Endothelial cell of umbilical vein (primary cell): Measurements from ENCODE around the gene NEK4. TPM values are rescaled to one million over a fixed set of nuclear protein-coding genes. Genes with fewer than 3 reads are reported as not detected.

Source experiments
- BruUV-seq: library from RNA; stranded (reverse); fragments of 400-500 nt; replicated peaks from 2 replicates; lab custom pipeline; 2021; lab: Mats Ljungman, UMichigan
- CTCF ChIA-PET: fragments of 300-600, 350-600 bp; sonication (Branson Sonifier 250); formaldehyde crosslinking; loops from one replicate; lab custom pipeline; 2021; ENCODE audit warnings: antibody characterized with exemption, inconsistent platforms; lab: Charles Lee
- POLR2A ChIA-PET: fragments of 300-600, 350-600 bp; sonication (Branson Sonifier 250); formaldehyde crosslinking; loops from one replicate; lab custom pipeline; 2021; ENCODE audit warnings: antibody characterized with exemption, inconsistent platforms; lab: Charles Lee
- DNase-seq: peaks from one replicate; pipeline ENCODE4 v3.0.0-alpha.2; 2011; ENCODE audit warnings: low read depth, low spot score
- FAIRE-seq: peaks from 2 replicates; lab custom pipeline; 2011; peaks lifted over from hg19 to GRCh38; lab: Jason Lieb, UNC
- H2AFZ ChIP-seq: 2 replicates; pipeline ENCODE4 v1.6.0; 2012; ENCODE audit warnings: low read depth, low read length, control low read depth, inconsistent platforms
- H3K27ac ChIP-seq: 2 replicates; pipeline ENCODE4 v1.5.1; 2011; ENCODE audit warnings: low read depth, mild to moderate bottlenecking, control low read depth, low read length, moderate library complexity; ENCODE audit not compliant: insufficient read depth
- H3K27me3 ChIP-seq, 2 experiments: 2 replicates each; pipeline versions ENCODE4 v1.6.0 to v1.6.1; 2011; ENCODE audit warnings: low read length in 2 of 2, mixed read lengths in 1 of 2; ENCODE audit not compliant: control insufficient read depth in 2 of 2, insufficient read depth in 2 of 2
- H3K36me3 ChIP-seq, 2 experiments: 2 replicates in 1 of 2; 3 replicates in 1 of 2; pipeline ENCODE4 v1.5.1; 2011; ENCODE audit warnings: low read length in 2 of 2, mild to moderate bottlenecking in 1 of 2, moderate library complexity in 1 of 2; ENCODE audit not compliant: control insufficient read depth in 2 of 2, insufficient read depth in 2 of 2; ENCODE audit errors: extremely low read depth in 1 of 2
- H3K4me1 ChIP-seq: 3 replicates; pipeline ENCODE4 v1.5.1; 2011; ENCODE audit warnings: mild to moderate bottlenecking, low read length; ENCODE audit not compliant: control insufficient read depth, insufficient read depth; ENCODE audit errors: extremely low read depth
- H3K4me2 ChIP-seq: 2 replicates; pipeline ENCODE4 v1.6.1; 2011; ENCODE audit warnings: low read length, control low read depth, mixed read lengths; ENCODE audit not compliant: insufficient read depth
- H3K4me3 ChIP-seq, 3 experiments: fragments of 200-600 bp in 1 of 3; sonication (generic), shearing (Covaris generic) in 1 of 3; replicated peaks in 1 of 3; 2 replicates each; pipeline ENCODE4 v1.5.1; 2011 to 2016; ENCODE audit warnings: control low read depth in 3 of 3, low read length in 3 of 3, mild to moderate bottlenecking in 2 of 3, inconsistent platforms in 1 of 3, low read depth in 1 of 3, moderate library complexity in 1 of 3; ENCODE audit not compliant: insufficient read depth in 1 of 3
- H3K79me2 ChIP-seq: 2 replicates; pipeline ENCODE4 v1.6.0; 2012; ENCODE audit warnings: low read length, inconsistent platforms; ENCODE audit not compliant: control insufficient read depth, insufficient read depth
- H3K9ac ChIP-seq: replicated peaks from 2 replicates; pipeline ENCODE3; 2011; ENCODE audit warnings: low read length, control low read depth; ENCODE audit not compliant: insufficient read depth; ENCODE audit errors: extremely low read depth
- H3K9me1 ChIP-seq: replicated peaks from 3 replicates; pipeline ENCODE4 v1.6.0; 2011; ENCODE audit warnings: mild to moderate bottlenecking, low read length; ENCODE audit not compliant: control insufficient read depth, insufficient read depth; ENCODE audit errors: extremely low read depth
- H3K9me3 ChIP-seq: replicated peaks from 2 replicates; pipeline ENCODE4 v1.5.1; 2012; ENCODE audit warnings: low read length, inconsistent platforms; ENCODE audit not compliant: control insufficient read depth, insufficient read depth
- H4K20me1 ChIP-seq: replicated peaks from 2 replicates; pipeline ENCODE3; 2011; ENCODE audit warnings: mild to moderate bottlenecking, low read length; ENCODE audit not compliant: control insufficient read depth, insufficient read depth; ENCODE audit errors: extremely low read depth
- CTCF ChIP-seq, 2 donors: IDR thresholded peaks; 1 replicate in 1 of 2; 2 replicates in 1 of 2; pipeline ENCODE4 v1.5.1; 2011; ENCODE audit warnings: low read length in 2 of 2, mild to moderate bottlenecking in 2 of 2, moderate library complexity in 2 of 2, control low read depth in 1 of 2, inconsistent platforms in 1 of 2, low read depth in 1 of 2; ENCODE audit not compliant: insufficient read depth in 1 of 2; ENCODE audit errors: extremely low read depth in 1 of 2
- EZH2 ChIP-seq: IDR thresholded peaks from 2 replicates; pipeline ENCODE4 v1.6.1; 2012; ENCODE audit warnings: borderline replicate concordance, low read depth, mild to moderate bottlenecking, moderate library complexity, low read length, inconsistent platforms; ENCODE audit not compliant: severe bottlenecking
- FOS ChIP-seq: IDR thresholded peaks from 2 replicates; pipeline ENCODE4 v1.6.1; 2011; ENCODE audit warnings: mild to moderate bottlenecking, low read length, moderate library complexity, borderline replicate concordance; ENCODE audit not compliant: insufficient read depth
- GATA2 ChIP-seq: IDR thresholded peaks from 2 replicates; pipeline ENCODE4 v1.7.0; 2011; ENCODE audit warnings: low read depth, mild to moderate bottlenecking, moderate library complexity, mixed read lengths, low read length; ENCODE audit not compliant: insufficient read length, insufficient read depth
- JUN ChIP-seq: IDR thresholded peaks from 2 replicates; pipeline ENCODE4 v1.6.1; 2011; ENCODE audit warnings: borderline replicate concordance, low read depth; ENCODE audit not compliant: insufficient read length, insufficient read depth
- MYC ChIP-seq: IDR thresholded peaks from one replicate; pipeline ENCODE4 v1.6.1; 2011; ENCODE audit warnings: mild to moderate bottlenecking, low read depth, low read length
- POLR2A ChIP-seq: IDR thresholded peaks from 2 replicates; pipeline ENCODE4 v1.6.1; 2012; ENCODE audit warnings: low read depth, mild to moderate bottlenecking, control low read depth, low read length
- POLR2AphosphoS5 ChIP-seq: IDR thresholded peaks from 2 replicates; pipeline ENCODE4 v1.6.1; 2012; ENCODE audit warnings: low read depth, mild to moderate bottlenecking, control low read depth, low read length, moderate library complexity; ENCODE audit not compliant: insufficient read depth
- dilution Hi-C: fragments of 300-500 bp; cut with MboI; formaldehyde crosslinking; loops from one replicate; pipeline ENCODE4 v1.15.0; 2019; ENCODE audit warnings: low sequenced_read_pairs; ENCODE audit not compliant: extremely low pct_ligation_motif_present
- intact Hi-C: fragments of 100-400 bp; cut with micrococcal nuclease; formaldehyde crosslinking; loops from one replicate; pipeline ENCODE4 v1.10.0; 2022
- polyA plus RNA-seq, 4 experiments: library from polyadenylated mRNA; depleted of rRNA in 3 of 4; stranded (reverse) in 3 of 4; unstranded in 1 of 4; fragments of >200 nt; gene quantifications; 2 replicates each; pipeline versions ENCODE4 v1.2.1 to v1.2.3, GENCODE V29; 2011 to 2012; ENCODE audit warnings: missing spikeins in 1 of 4
- total RNA-seq: library from RNA; stranded (reverse); gene quantifications from 2 replicates; pipeline ENCODE4 v1.2.3, GENCODE V29; 2021
- TF ChIP-seq, protein P1 (sequence below): IDR thresholded peaks from 2 replicates; pipeline ENCODE4 v1.6.1; 2011; ENCODE audit not compliant: insufficient read depth, insufficient read length

NEK4 gene
- total and polyA plus RNA-seq, 2 donors (not counting 3 experiments of a cell fraction or from before 2014, with no cell fraction given): 4.4 to 20.8 TPM

- FAIRE-seq (no peak), DNase-seq (no peak)
- no peaks in the 10 kb centered on the region for H4K20me1 ChIP-seq
- no peak overlapping the region for H3K27ac ChIP-seq
- ChIA-PET CTCF (no interaction called here), POLR2A (no interaction called here)
- peaks cover 2 to 10% of the 10 kb centered on the region in 2 experiments for H3K36me3 ChIP-seq
- H3K9me1 ChIP-seq: no peaks in the 10 kb centered on the region
- H3K9me3 ChIP-seq: no peaks in the 10 kb centered on the region
- peaks cover 2% of the 10 kb centered on the region for H3K4me1 ChIP-seq
- BruUV-seq: no TSS peak
- dilution Hi-C loops (no loop called here), intact Hi-C loops (no loop called here)
- no peak overlapping the region for H3K9ac ChIP-seq
- H3K27me3 ChIP-seq: no peaks in the 10 kb centered on the region
- H3K79me2 ChIP-seq: peaks cover 3% of the 10 kb centered on the region
- TF ChIP-seq EZH2 (no peak), FOS (no peak), GATA2 (no peak), JUN (no peak), POLR2A (no peak), MYC (no peak), CTCF (IDR thresholded peaks at IDR 0.05; ENCODE audit: extremely low read depth in 1 of 2, insufficient read depth in 1 of 2, low read depth in 1 of 2, low read length in 2 of 2) (no peak), POLR2AphosphoS5 (no peak)
- TF ChIP-seq, protein P1, sequence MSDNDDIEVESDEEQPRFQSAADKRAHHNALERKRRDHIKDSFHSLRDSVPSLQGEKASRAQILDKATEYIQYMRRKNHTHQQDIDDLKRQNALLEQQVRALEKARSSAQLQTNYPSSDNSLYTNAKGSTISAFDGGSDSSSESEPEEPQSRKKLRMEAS: no peak
- H3K4me3 ChIP-seq: no peak overlapping the region
- H2AFZ ChIP-seq: no peak overlapping the region
- no peak overlapping the region for H3K4me2 ChIP-seq
Measured at GRCh38 chr3:52712291-52713212, 58.2 kb downstream of the NEK4 start.
